GM12874 (cell line): ENCODE data around the gene SYNE2.

ENCODE experiments used
- CTCF ChIP-seq: IDR thresholded peaks from 2 replicates; pipeline ENCODE4 v1.5.1; 2011; ENCODE audit warnings: low read depth, mild to moderate bottlenecking, control low read depth, low read length, moderate library complexity; ENCODE audit not compliant: insufficient read depth

Gene SYNE2

GRCh38 chr14:64272019-64272418, 419.2 kb downstream of the SYNE2 start:
- no peak for TF ChIP-seq CTCF
